ENCODE measurements around the gene CFI. TPM values are rescaled to one million over a fixed set of nuclear protein-coding genes. Genes with fewer than 3 reads are reported as not detected.

The CFI gene
- total and polyA plus RNA-seq, 2 of the 8 experiments (the other 6 are each of a cell fraction or from before 2014, with no cell fraction given) = not detected

GRCh38 chr4:109848501-109848900, 46.7 kb upstream of the CFI start:
- no peak for DNase-seq (ENCODE audit: low read depth in 1 of 2, low spot score in 2 of 2)
- H3K4ac ChIP-seq (replicated peaks; ENCODE audit: insufficient read length, low read depth, low read length) = no peak overlapping the region
- no peaks in the 10 kb centered on the region for H3K27me3 ChIP-seq (replicated peaks in 1 of 4; ENCODE audit: control insufficient read depth in 3 of 4, extremely low read depth in 1 of 4, insufficient read depth in 3 of 4, low read length in 3 of 4)
- H2AK5ac ChIP-seq (ENCODE audit: low read depth, low read length) = no peak overlapping the region
- no peak for FAIRE-seq
- no peak overlapping the region for H2BK5ac ChIP-seq (ENCODE audit: low read depth, low read length)
- H4K5ac ChIP-seq (ENCODE audit: insufficient read length, low read depth, low read length) = no peak overlapping the region
- WGBS, 2 experiments (ENCODE audit: extremely low coverage in 1 of 2, insufficient coverage in 1 of 2, insufficient read length in 1 of 2, insufficient replicate concordance in 2 of 2, low coverage in 1 of 2, low lambda C conversion rate in 2 of 2, missing lambda C conversion rate in 1 of 2) = 80% methylated on average over 2 of the region's 2 CpGs; no CpG with 5 or more reads in 1 of the 2 experiments
- H3K4me1 ChIP-seq (replicated peaks in 1 of 4; ENCODE audit: control insufficient read depth in 3 of 4, insufficient read depth in 4 of 4, low read length in 3 of 4) = no peaks in the 10 kb centered on the region
- no peaks in the 10 kb centered on the region for H3K9me3 ChIP-seq (ENCODE audit: insufficient read depth in 2 of 2, low read depth in 1 of 2, low read length in 1 of 2)
- no peak overlapping the region for H4K8ac ChIP-seq (ENCODE audit: extremely low read depth, insufficient read depth, low read length)
- H2BK12ac ChIP-seq (ENCODE audit: low read depth, low read length) = no peak overlapping the region
- H3K79me2 ChIP-seq (ENCODE audit: control insufficient read depth in 1 of 2, insufficient read depth in 2 of 2, low read length in 2 of 2) = no peaks in the 10 kb centered on the region
- CTCF ChIA-PET (ENCODE audit: partially characterized antibody) = interaction anchor here (0.7 kb wide), 1 partner anchor 39 kb away, joined by 3 read pairs; no protein-coding TSS in a partner anchor
- H3K36me3 ChIP-seq (ENCODE audit: control insufficient read depth in 2 of 4, insufficient read depth in 4 of 4, low read length in 3 of 4) = no peaks in the 10 kb centered on the region
- no peak overlapping the region for H2BK20ac ChIP-seq (ENCODE audit: low read length)
- H3K18ac ChIP-seq (ENCODE audit: extremely low read depth, low read length) = no peak overlapping the region
- H2BK120ac ChIP-seq (replicated peaks; ENCODE audit: low read depth, low read length) = no peak overlapping the region
- no peak overlapping the region for H2BK15ac ChIP-seq (ENCODE audit: low read length)
- POLR2A ChIA-PET (ENCODE audit: partially characterized antibody) = no interaction called here
- H4K91ac ChIP-seq (replicated peaks; ENCODE audit: insufficient read length, low read length) = no peak overlapping the region
- no peak overlapping the region for H3K27ac ChIP-seq (ENCODE audit: low read depth, low read length)
- no peaks in the 10 kb centered on the region for H3K79me1 ChIP-seq (ENCODE audit: low read depth, low read length)
- no peak overlapping the region for H3K14ac ChIP-seq (ENCODE audit: insufficient read length)
- H3K4me3 ChIP-seq (ENCODE audit: extremely low read depth in 1 of 4, insufficient read depth in 2 of 4, low read depth in 3 of 4, low read length in 4 of 4) = no peak overlapping the region
- H3K56ac ChIP-seq (replicated peaks; ENCODE audit: insufficient read length, low read depth, low read length) = no peak overlapping the region
- H3K23me2 ChIP-seq (ENCODE audit: low read depth, low read length) = no peaks in the 10 kb centered on the region
- no peak overlapping the region for H3K23ac ChIP-seq (ENCODE audit: insufficient read length)
- no peaks in the 10 kb centered on the region for H4K20me1 ChIP-seq (replicated peaks in 1 of 2; ENCODE audit: control insufficient read depth in 1 of 2, insufficient read depth in 2 of 2, low read length in 2 of 2)
- H3K9ac ChIP-seq (replicated peaks in 1 of 4; ENCODE audit: extremely low read depth in 1 of 4, low read depth in 3 of 4, low read length in 3 of 4) = no peak overlapping the region
- TF ChIP-seq MAFK (IDR thresholded peaks at IDR 0.05; ENCODE audit: low read depth, low read length) (no peak), TAF7 (optimal IDR thresholded peaks at IDR 0.05; ENCODE audit: borderline replicate concordance, low read depth, low read length) (no peak), RNF2 (IDR thresholded peaks at IDR 0.05; ENCODE audit: borderline replicate concordance, low read depth, low read length, missing control alignments, poor library complexity, severe bottlenecking) (no peak), FOSL1 (IDR thresholded peaks at IDR 0.05; ENCODE audit: insufficient read depth, low read depth, low read length) (no peak), GTF2F1 (IDR thresholded peaks at IDR 0.05; ENCODE audit: borderline replicate concordance, low read depth, low read length) (no peak), POLR2AphosphoS5 (IDR thresholded peaks at IDR 0.05; ENCODE audit: low read depth, low read length) (no peak), TEAD4 (IDR thresholded peaks at IDR 0.05; ENCODE audit: low read depth, low read length) (no peak), MAX (IDR thresholded peaks at IDR 0.05) (no peak), KDM4A (IDR thresholded peaks at IDR 0.05; ENCODE audit: low read depth, low read length, severe bottlenecking) (no peak), RAD21 (IDR thresholded peaks at IDR 0.05 in 1 of 2, conservative IDR thresholded peaks at IDR 0.05 in 1 of 2; ENCODE audit: low read depth in 2 of 2, low read length in 2 of 2) (no peak), POLR2A (IDR thresholded peaks at IDR 0.05; ENCODE audit: control extremely low read depth in 1 of 2, low read depth in 2 of 2, low read length in 2 of 2) (no peak)
- no peak overlapping the region for H3K4me2 ChIP-seq (ENCODE audit: insufficient read depth in 1 of 2, low read depth in 2 of 2, low read length in 2 of 2)
- H2AFZ ChIP-seq (ENCODE audit: low read length) = no peak overlapping the region

Data from H1 (cell line).